Choroid plexus epithelial cell (primary cell): ENCODE results near the gene POLR3C.

Experiments
- DNase-seq: peaks from one replicate; pipeline ENCODE4 v3.0.0-alpha.2; 2010; ENCODE audit warnings: low read depth
- H3K4me3 ChIP-seq: 2 replicates; pipeline ENCODE4 v1.5.1; 2011; ENCODE audit warnings: low read depth, mild to moderate bottlenecking, control low read depth, low read length, moderate library complexity
- CTCF ChIP-seq: conservative IDR thresholded peaks from 2 replicates; pipeline ENCODE4 v1.5.1; 2011; ENCODE audit warnings: low read depth, mild to moderate bottlenecking, control low read depth, inconsistent platforms, low read length, moderate library complexity

The POLR3C gene

GRCh38 chr1:145874646-145875045 lies 50.6 kb downstream of the POLR3C start:
- no peak for DNase-seq
- no peak overlapping the region for H3K4me3 ChIP-seq
- no peak for TF ChIP-seq CTCF

- no peak for TF ChIP-seq CTCF
- no peak overlapping the region for H3K4me3 ChIP-seq
- DNase-seq: peak; percentile 26
Measured at GRCh38 chr1:145877923-145878486, 54.0 kb downstream of the POLR3C start.

- TF ChIP-seq CTCF: no peak
- H3K4me3 ChIP-seq: no peak overlapping the region
- peak; percentile 55 for DNase-seq
Measured at GRCh38 chr1:145878724-145879123, 54.7 kb downstream of the POLR3C start.

- DNase-seq: no peak
- TF ChIP-seq CTCF: no peak
- H3K4me3 ChIP-seq: no peak overlapping the region
Measured at GRCh38 chr1:145879775-145880174, 55.8 kb downstream of the POLR3C start.

GRCh38 chr1:145884675-145885074 lies 60.7 kb downstream of the POLR3C start:
- H3K4me3 ChIP-seq: no peak overlapping the region
- DNase-seq: no peak

GRCh38 chr1:145885738-145886287 lies 61.8 kb downstream of the POLR3C start, which contains the start of gene ANKRD35:
Gene ANKRD35, minus strand, starts transcription at chr1:145885866. Its CDS starts 108 bp downstream, at chr1:145885758.
- DNase-seq: peak; percentile 68
- TF ChIP-seq CTCF: no peak
- peak within 1 kb of the TSS; percentile 77 for H3K4me3 ChIP-seq

More at GRCh38 chr1:145884675-145885074, 60.7 kb downstream of the POLR3C start:
- no peak for TF ChIP-seq CTCF

- peak overlapping the region; percentile 77 for H3K4me3 ChIP-seq
- no peak for TF ChIP-seq CTCF
- no peak for DNase-seq
Measured at GRCh38 chr1:145886390-145886789, 62.4 kb downstream of the POLR3C start.
